Hematopoietic multipotent progenitor cell treated with erythropoietin and hydrocortisone succinate and interleukin-3 and kit ligand, for 15 days (in vitro differentiated cells): Measurements from ENCODE around the gene RMI2.
A peak's percentile ranks its signal among the peaks of the same experiment; 100 is the strongest.
"Not testable (repeated sequence)": the region's sequence is repeated elsewhere in the genome, so short reads cannot be mapped to it uniquely, and the experiment has no call there.

Experiments used
- DNase-seq: peaks from one replicate; pipeline ENCODE4 v3.0.0-alpha.2; 2015; ENCODE audit warnings: low spot score

Gene RMI2

GRCh38 chr16:11355862-11356261, 10.6 kb downstream of the RMI2 start:
- no peak for DNase-seq

- DNase-seq, result peak; percentile 53
These were observed 11.5 kb downstream of the RMI2 start for GRCh38 chr16:11356573-11357331.

- no peak for DNase-seq
These were observed 13.3 kb downstream of the RMI2 start for GRCh38 chr16:11358531-11358930.

GRCh38 chr16:11359370-11359769, 14.1 kb downstream of the RMI2 start:
- DNase-seq, result no peak

- DNase-seq, result no peak
These were observed 15.5 kb downstream of the RMI2 start for GRCh38 chr16:11360641-11361373.

GRCh38 chr16:11361701-11362451, 16.6 kb downstream of the RMI2 start:
- DNase-seq, result no peak

- DNase-seq, result no peak
These were observed 18.6 kb downstream of the RMI2 start for GRCh38 chr16:11363927-11364258.

GRCh38 chr16:11367483-11367906, 22.2 kb downstream of the RMI2 start:
- no peak for DNase-seq

- DNase-seq, result no peak
These were observed 25.0 kb downstream of the RMI2 start for GRCh38 chr16:11370084-11370931.

- not testable (repeated sequence) for DNase-seq
These were observed 25.6 kb downstream of the RMI2 start for GRCh38 chr16:11370932-11371279.

- DNase-seq, result no peak
These were observed 27.0 kb downstream of the RMI2 start for GRCh38 chr16:11372073-11372828.

GRCh38 chr16:11372829-11373306, 27.6 kb downstream of the RMI2 start:
- no peak for DNase-seq

GRCh38 chr16:11374255-11374654, 29.0 kb downstream of the RMI2 start:
- DNase-seq, result no peak

GRCh38 chr16:11377154-11377553, 31.9 kb downstream of the RMI2 start:
- DNase-seq, result no peak

- not testable (repeated sequence) for DNase-seq
These were observed 33.7 kb downstream of the RMI2 start for GRCh38 chr16:11378951-11379350.

GRCh38 chr16:11379420-11379819, 34.2 kb downstream of the RMI2 start:
- DNase-seq, result no peak

- no peak for DNase-seq
These were observed 35.6 kb downstream of the RMI2 start for GRCh38 chr16:11380836-11381235.

- no peak for DNase-seq
These were observed 38.4 kb downstream of the RMI2 start for GRCh38 chr16:11383481-11384183.

GRCh38 chr16:11384184-11384955, 39.1 kb downstream of the RMI2 start:
- no peak for DNase-seq
